Measurements from ENCODE around the gene CRABP2. TPM values are rescaled to one million over a fixed set of nuclear protein-coding genes. Genes with fewer than 3 reads are reported as not detected.
A peak's percentile ranks its signal among the peaks of the same experiment; 100 is the strongest.

CRABP2 gene
- total and polyA plus RNA-seq, 2 of the 13 experiments (the other 11 are each of a cell fraction or from before 2014, with no cell fraction given) = 0.40 to 0.60 TPM

GRCh38 chr1:156728599-156729462 is 23.4 kb upstream of the CRABP2 start, which contains the start of gene ISG20L2:
Gene ISG20L2, minus strand, starts transcription at chr1:156728766. Its CDS starts 1,114 bp downstream, at chr1:156727652.
- Histone ChIP-seq H3K79me2 (ENCODE audit: insufficient read depth, low read length) (peaks cover 56% of the 10 kb centered on the region), H3K9me3 (ENCODE audit: low read length) (no peaks in the 10 kb centered on the region), H3K9ac (ENCODE audit: insufficient read depth, low read depth, low read length) (peak within 1 kb of the TSS; percentile 89), H3K36me3 (replicated peaks in 1 of 2; ENCODE audit: control insufficient read depth in 1 of 2, insufficient read depth in 2 of 2, low read length in 2 of 2) (peaks cover 5 to 11% of the 10 kb centered on the region in 2 experiments), H3K4me2 (ENCODE audit: low read depth, low read length) (peak within 1 kb of the TSS; percentile 97), H4K20me1 (ENCODE audit: insufficient read depth, low read length) (peaks cover 17% of the 10 kb centered on the region), H3K4me1 (ENCODE audit: insufficient read depth, low read length) (peaks cover 49% of the 10 kb centered on the region), H3K27me3 (ENCODE audit: control insufficient read depth in 1 of 2, insufficient read depth in 2 of 2, low read length in 2 of 2) (no peaks in the 10 kb centered on the region; a peak in 1 of 5 replicates), H2AFZ (ENCODE audit: low read length) (peak within 1 kb of the TSS; percentile 87), H3K27ac (ENCODE audit: extremely low read length, insufficient read depth, low read length) (peak within 1 kb of the TSS; percentile 79), H3K4me3 (replicated peaks in 1 of 3; ENCODE audit: insufficient read depth in 1 of 3, low read depth in 2 of 3, low read length in 3 of 3) (peak within 1 kb of the TSS; percentile 89 to 100 (median 98))
- 13% methylated on average over 18 of the region's 57 CpGs for WGBS (ENCODE audit: low lambda C conversion rate)
- BruUV-seq (replicated peaks) = TSS peak; percentile 75
- CTCF ChIA-PET (ENCODE audit: low intra/inter-chr PET ratio, low total read pairs) = interaction anchor here (0.6 to 5.7 kb wide), 2 partner anchors 39 to 69 kb away, joined by 3 to 119 read pairs; no protein-coding TSS in a partner anchor
- in situ Hi-C loops (cut with HindIII; ENCODE audit: extremely low pct_ligation_motif_present, low pct_unique_long_range_greater_than_20kb) = loop anchor here (5.0 kb wide), 2 partner anchors 38 to 42 kb away; partner anchors contain the start of gene PRCC
- intact Hi-C loops (cut with micrococcal nuclease; ENCODE audit: unreplicated experiment) = loop anchor here (2.0 to 10.0 kb wide), 2 partner anchors 20 to 64 kb away; no protein-coding TSS in a partner anchor
- POLR2A ChIA-PET = interaction anchor here (0.7 to 5.7 kb wide), 26 partner anchors 12 to 553 kb away, joined by 3 to 100 read pairs (median 5); partner anchors contain the start of genes CRABP2, HDGF, MRPL24 and PRCC
- peak; percentile 61 for FAIRE-seq
- DNase-seq (ENCODE audit: low spot score) = peak; percentile 90
- ATAC-seq = peak; percentile 88
- no peak for TF ChIP-seq SRY (CRISPR knock-in tag; IDR thresholded peaks at IDR 0.05)
- peak; percentile 20; the same call in 1 of the 2 replicates for TF ChIP-seq POGZ (CRISPR knock-in tag; IDR thresholded peaks at IDR 0.05)
- TF ChIP-seq SOX5 (CRISPR knock-in tag; IDR thresholded peaks at IDR 0.05; ENCODE audit: borderline replicate concordance) = peak; percentile 12; the same call in 1 of the 2 replicates
- TF ChIP-seq ZNF891 (CRISPR knock-in tag; IDR thresholded peaks at IDR 0.05) = peak; percentile 79
- TF ChIP-seq ZNF878 (CRISPR knock-in tag; IDR thresholded peaks at IDR 0.05) = no peak
- TF ChIP-seq PHB2 (IDR thresholded peaks at IDR 0.05; ENCODE audit: partially characterized antibody) = no peak
- no peak for TF ChIP-seq ZKSCAN8 (CRISPR knock-in tag; IDR thresholded peaks at IDR 0.05; ENCODE audit: borderline replicate concordance)
- TF ChIP-seq RBFOX2 (IDR thresholded peaks at IDR 0.05; ENCODE audit: low read depth, low read length) = peak; percentile 81
- TF ChIP-seq HDAC1 (CRISPR knock-in tag; IDR thresholded peaks at IDR 0.05) = peak; percentile 11; the same call in 1 of the 2 replicates
- no peak for TF ChIP-seq NFE2L1 (CRISPR knock-in tag; IDR thresholded peaks at IDR 0.05; ENCODE audit: borderline replicate concordance)
- TF ChIP-seq ZNF879 (CRISPR knock-in tag; IDR thresholded peaks at IDR 0.05) = no peak
- TF ChIP-seq NKX3-1 (CRISPR knock-in tag; IDR thresholded peaks at IDR 0.05) = peak; percentile 70
- TF ChIP-seq SNAI1 (CRISPR knock-in tag; IDR thresholded peaks at IDR 0.05; ENCODE audit: borderline replicate concordance) = no peak
- TF ChIP-seq JUNB (CRISPR knock-in tag; IDR thresholded peaks at IDR 0.05; ENCODE audit: borderline replicate concordance) = no peak
- TF ChIP-seq HDAC2 (CRISPR knock-in tag; IDR thresholded peaks at IDR 0.05) = peak; percentile 41
- TF ChIP-seq HNRNPL (IDR thresholded peaks at IDR 0.05; ENCODE audit: low read depth, low read length) = 0 out of 2 replicates have a peak, but pooled peaks have one; percentile 38
- TF ChIP-seq GMEB1 (CRISPR knock-in tag; IDR thresholded peaks at IDR 0.05; ENCODE audit: borderline replicate concordance) = peak; percentile 96
- TF ChIP-seq ZSCAN12 (CRISPR knock-in tag; IDR thresholded peaks at IDR 0.05) = no peak
